ENCODE results near the gene TRMT11. TPM values are rescaled to one million over a fixed set of nuclear protein-coding genes. Genes with fewer than 3 reads are reported as not detected.

Gene TRMT11
- total and polyA plus RNA-seq, 2 of the 13 experiments (the other 11 are each of a cell fraction or from before 2014, with no cell fraction given), result 42.2 to 81.9 TPM

GRCh38 chr6:126063512-126064146 lies 77.3 kb downstream of the TRMT11 start:
- TF ChIP-seq HMG20B (CRISPR knock-in tag; conservative IDR thresholded peaks at IDR 0.05) (no peak), ZBTB21 (CRISPR knock-in tag; IDR thresholded peaks at IDR 0.05) (no peak), ZNF674 (CRISPR knock-in tag; IDR thresholded peaks at IDR 0.05; ENCODE audit: low read depth) (no peak), ZNF253 (CRISPR knock-in tag; IDR thresholded peaks at IDR 0.05; ENCODE audit: borderline replicate concordance) (no peak)
- CTCF ChIA-PET (ENCODE audit: low intra/inter-chr PET ratio, low total read pairs), result no interaction called here
- FAIRE-seq (no peak), DNase-seq (ENCODE audit: low spot score) (no peak), ATAC-seq (no peak)
- WGBS (ENCODE audit: low lambda C conversion rate), result 93% methylated on average over 6 of the region's 6 CpGs
- H3K4me1 ChIP-seq (ENCODE audit: insufficient read depth, low read length), result no peaks in the 10 kb centered on the region; the same call in 1 of the 2 replicates
- in situ Hi-C loops (cut with HindIII; ENCODE audit: extremely low pct_ligation_motif_present, low pct_unique_long_range_greater_than_20kb), result no loop called here
- POLR2A ChIA-PET, result interaction anchor here (1.0 kb wide), 1 partner anchor 27 kb away, joined by 3 read pairs; no protein-coding TSS in a partner anchor
- peaks cover 5 to 26% of the 10 kb centered on the region in 2 experiments; a peak in 4 of 5 replicates for H3K36me3 ChIP-seq (replicated peaks in 1 of 2; ENCODE audit: control insufficient read depth in 1 of 2, insufficient read depth in 2 of 2, low read length in 2 of 2)
- no peaks in the 10 kb centered on the region for H3K79me2 ChIP-seq (ENCODE audit: insufficient read depth, low read length)
- no peaks in the 10 kb centered on the region for H3K27me3 ChIP-seq (ENCODE audit: control insufficient read depth in 1 of 2, insufficient read depth in 2 of 2, low read length in 2 of 2)
- no peaks in the 10 kb centered on the region for H4K20me1 ChIP-seq (ENCODE audit: insufficient read depth, low read length)
- no peak overlapping the region for H2AFZ ChIP-seq (ENCODE audit: low read length)
- no peak overlapping the region for H3K4me2 ChIP-seq (ENCODE audit: low read depth, low read length)
- H3K9ac ChIP-seq (ENCODE audit: insufficient read depth, low read depth, low read length), result no peak overlapping the region
- no peaks in the 10 kb centered on the region for H3K9me3 ChIP-seq (ENCODE audit: low read length)
- no TSS peak for BruUV-seq (replicated peaks)
- H3K4me3 ChIP-seq (replicated peaks in 1 of 3; ENCODE audit: insufficient read depth in 1 of 3, low read depth in 2 of 3, low read length in 3 of 3), result no peak overlapping the region
- H3K27ac ChIP-seq (ENCODE audit: extremely low read length, insufficient read depth, low read length), result no peak overlapping the region
- intact Hi-C loops (cut with micrococcal nuclease; ENCODE audit: unreplicated experiment), result no loop called here

GRCh38 chr6:126064257-126064747 lies 78.0 kb downstream of the TRMT11 start:
- no peak for DNase-seq (ENCODE audit: low spot score)
- ChIA-PET POLR2A (interaction anchor here (1.0 kb wide), 1 partner anchor 28 kb away, joined by 3 read pairs; no protein-coding TSS in a partner anchor), CTCF (ENCODE audit: low intra/inter-chr PET ratio, low total read pairs) (no interaction called here)
- no peaks in the 10 kb centered on the region for H4K20me1 ChIP-seq (ENCODE audit: insufficient read depth, low read length)
- no peak overlapping the region for H3K4me2 ChIP-seq (ENCODE audit: low read depth, low read length)
- no peak for ATAC-seq
- H3K9me3 ChIP-seq (ENCODE audit: low read length), result no peaks in the 10 kb centered on the region
- no peaks in the 10 kb centered on the region; the same call in 1 of the 2 replicates for H3K4me1 ChIP-seq (ENCODE audit: insufficient read depth, low read length)
- H3K4me3 ChIP-seq (replicated peaks in 1 of 3; ENCODE audit: insufficient read depth in 1 of 3, low read depth in 2 of 3, low read length in 3 of 3), result no peak overlapping the region
- intact Hi-C loops (cut with micrococcal nuclease; ENCODE audit: unreplicated experiment) (no loop called here), in situ Hi-C loops (cut with HindIII; ENCODE audit: extremely low pct_ligation_motif_present, low pct_unique_long_range_greater_than_20kb) (no loop called here)
- H3K79me2 ChIP-seq (ENCODE audit: insufficient read depth, low read length), result no peaks in the 10 kb centered on the region
- no peak overlapping the region for H2AFZ ChIP-seq (ENCODE audit: low read length)
- peaks cover 5 to 29% of the 10 kb centered on the region in 2 experiments; a peak in 4 of 5 replicates for H3K36me3 ChIP-seq (replicated peaks in 1 of 2; ENCODE audit: control insufficient read depth in 1 of 2, insufficient read depth in 2 of 2, low read length in 2 of 2)
- WGBS (ENCODE audit: low lambda C conversion rate), result 87% methylated on average over 4 of the region's 4 CpGs
- no peak overlapping the region for H3K27ac ChIP-seq (ENCODE audit: extremely low read length, insufficient read depth, low read length)
- H3K9ac ChIP-seq (ENCODE audit: insufficient read depth, low read depth, low read length), result no peak overlapping the region
- TF ChIP-seq, protein P1, sequence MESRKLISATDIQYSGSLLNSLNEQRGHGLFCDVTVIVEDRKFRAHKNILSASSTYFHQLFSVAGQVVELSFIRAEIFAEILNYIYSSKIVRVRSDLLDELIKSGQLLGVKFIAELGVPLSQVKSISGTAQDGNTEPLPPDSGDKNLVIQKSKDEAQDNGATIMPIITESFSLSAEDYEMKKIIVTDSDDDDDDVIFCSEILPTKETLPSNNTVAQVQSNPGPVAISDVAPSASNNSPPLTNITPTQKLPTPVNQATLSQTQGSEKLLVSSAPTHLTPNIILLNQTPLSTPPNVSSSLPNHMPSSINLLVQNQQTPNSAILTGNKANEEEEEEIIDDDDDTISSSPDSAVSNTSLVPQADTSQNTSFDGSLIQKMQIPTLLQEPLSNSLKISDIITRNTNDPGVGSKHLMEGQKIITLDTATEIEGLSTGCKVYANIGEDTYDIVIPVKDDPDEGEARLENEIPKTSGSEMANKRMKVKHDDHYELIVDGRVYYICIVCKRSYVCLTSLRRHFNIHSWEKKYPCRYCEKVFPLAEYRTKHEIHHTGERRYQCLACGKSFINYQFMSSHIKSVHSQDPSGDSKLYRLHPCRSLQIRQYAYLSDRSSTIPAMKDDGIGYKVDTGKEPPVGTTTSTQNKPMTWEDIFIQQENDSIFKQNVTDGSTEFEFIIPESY (CRISPR knock-in tag; IDR thresholded peaks at IDR 0.05), result no peak
- TF ChIP-seq STAT5B (CRISPR knock-in tag; IDR thresholded peaks at IDR 0.05) (no peak), ZBTB21 (CRISPR knock-in tag; IDR thresholded peaks at IDR 0.05) (no peak), HDAC1 (CRISPR knock-in tag; IDR thresholded peaks at IDR 0.05) (no peak), EED (CRISPR knock-in tag; IDR thresholded peaks at IDR 0.05) (no peak), SMC3 (IDR thresholded peaks at IDR 0.05; ENCODE audit: low read length) (no peak)
- no peak for FAIRE-seq
- H3K27me3 ChIP-seq (ENCODE audit: control insufficient read depth in 1 of 2, insufficient read depth in 2 of 2, low read length in 2 of 2), result no peaks in the 10 kb centered on the region
- BruUV-seq (replicated peaks), result no TSS peak

Measured in HepG2 (cell line).